HEK293 (cell line): ENCODE results near the gene HJURP.

Experiments
- TF ChIP-seq, protein P1 (sequence below): fragments of 450-650 bp; formaldehyde crosslinking; IDR thresholded peaks from 2 replicates; pipeline ENCODE4 v1.5.1; 2016; ENCODE audit warnings: missing biosample characterization, missing genetic modification characterization
- TF ChIP-seq, protein P2 (sequence below): fragments of 450-650 bp; formaldehyde crosslinking; IDR thresholded peaks from 2 replicates; pipeline ENCODE4 v1.5.0; 2017; ENCODE audit warnings: missing biosample characterization, missing genetic modification characterization, borderline replicate concordance

DNA sequence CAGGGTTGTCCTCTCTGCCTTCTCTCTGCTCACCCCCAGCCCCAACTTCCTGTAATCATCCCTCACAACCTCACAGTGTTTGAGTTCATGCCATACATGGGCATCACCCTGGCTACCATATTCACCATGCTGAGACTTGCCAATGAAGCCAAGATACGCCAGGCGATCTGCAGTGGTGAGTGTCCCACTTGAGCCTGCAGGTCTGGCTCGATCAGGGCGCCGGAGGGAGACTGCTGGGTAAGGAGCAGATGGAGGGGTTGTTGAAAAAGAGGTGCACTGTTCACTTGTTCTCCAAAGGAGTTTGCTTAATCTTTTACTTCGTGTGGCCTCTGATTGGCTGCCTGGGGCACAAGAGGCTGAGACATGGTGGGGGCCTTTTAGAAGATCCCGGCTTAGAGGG lies 61.6 kb downstream of the HJURP start:
- TF ChIP-seq, protein P1, sequence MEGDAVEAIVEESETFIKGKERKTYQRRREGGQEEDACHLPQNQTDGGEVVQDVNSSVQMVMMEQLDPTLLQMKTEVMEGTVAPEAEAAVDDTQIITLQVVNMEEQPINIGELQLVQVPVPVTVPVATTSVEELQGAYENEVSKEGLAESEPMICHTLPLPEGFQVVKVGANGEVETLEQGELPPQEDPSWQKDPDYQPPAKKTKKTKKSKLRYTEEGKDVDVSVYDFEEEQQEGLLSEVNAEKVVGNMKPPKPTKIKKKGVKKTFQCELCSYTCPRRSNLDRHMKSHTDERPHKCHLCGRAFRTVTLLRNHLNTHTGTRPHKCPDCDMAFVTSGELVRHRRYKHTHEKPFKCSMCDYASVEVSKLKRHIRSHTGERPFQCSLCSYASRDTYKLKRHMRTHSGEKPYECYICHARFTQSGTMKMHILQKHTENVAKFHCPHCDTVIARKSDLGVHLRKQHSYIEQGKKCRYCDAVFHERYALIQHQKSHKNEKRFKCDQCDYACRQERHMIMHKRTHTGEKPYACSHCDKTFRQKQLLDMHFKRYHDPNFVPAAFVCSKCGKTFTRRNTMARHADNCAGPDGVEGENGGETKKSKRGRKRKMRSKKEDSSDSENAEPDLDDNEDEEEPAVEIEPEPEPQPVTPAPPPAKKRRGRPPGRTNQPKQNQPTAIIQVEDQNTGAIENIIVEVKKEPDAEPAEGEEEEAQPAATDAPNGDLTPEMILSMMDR (tag by site-specific recombination), result no peak
- TF ChIP-seq, protein P2, sequence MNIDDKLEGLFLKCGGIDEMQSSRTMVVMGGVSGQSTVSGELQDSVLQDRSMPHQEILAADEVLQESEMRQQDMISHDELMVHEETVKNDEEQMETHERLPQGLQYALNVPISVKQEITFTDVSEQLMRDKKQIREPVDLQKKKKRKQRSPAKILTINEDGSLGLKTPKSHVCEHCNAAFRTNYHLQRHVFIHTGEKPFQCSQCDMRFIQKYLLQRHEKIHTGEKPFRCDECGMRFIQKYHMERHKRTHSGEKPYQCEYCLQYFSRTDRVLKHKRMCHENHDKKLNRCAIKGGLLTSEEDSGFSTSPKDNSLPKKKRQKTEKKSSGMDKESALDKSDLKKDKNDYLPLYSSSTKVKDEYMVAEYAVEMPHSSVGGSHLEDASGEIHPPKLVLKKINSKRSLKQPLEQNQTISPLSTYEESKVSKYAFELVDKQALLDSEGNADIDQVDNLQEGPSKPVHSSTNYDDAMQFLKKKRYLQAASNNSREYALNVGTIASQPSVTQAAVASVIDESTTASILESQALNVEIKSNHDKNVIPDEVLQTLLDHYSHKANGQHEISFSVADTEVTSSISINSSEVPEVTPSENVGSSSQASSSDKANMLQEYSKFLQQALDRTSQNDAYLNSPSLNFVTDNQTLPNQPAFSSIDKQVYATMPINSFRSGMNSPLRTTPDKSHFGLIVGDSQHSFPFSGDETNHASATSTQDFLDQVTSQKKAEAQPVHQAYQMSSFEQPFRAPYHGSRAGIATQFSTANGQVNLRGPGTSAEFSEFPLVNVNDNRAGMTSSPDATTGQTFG (tag by site-specific recombination), result no peak
